HG03432 (cell line): ENCODE results near the gene MDN1.
A peak's percentile ranks its signal among the peaks of the same experiment; 100 is the strongest.
"Not testable (repeated sequence)": the region's sequence is repeated elsewhere in the genome, so short reads cannot be mapped to it uniquely, and the experiment has no call there.

Experiments
- ATAC-seq: cut with Tn5 transposase; IDR thresholded peaks from one replicate; pipeline ENCODE4 v1.9.1; 2021; ENCODE audit warnings: mild to moderate bottlenecking, moderate library complexity; ENCODE audit not compliant: unreplicated experiment

Gene MDN1

DNA sequence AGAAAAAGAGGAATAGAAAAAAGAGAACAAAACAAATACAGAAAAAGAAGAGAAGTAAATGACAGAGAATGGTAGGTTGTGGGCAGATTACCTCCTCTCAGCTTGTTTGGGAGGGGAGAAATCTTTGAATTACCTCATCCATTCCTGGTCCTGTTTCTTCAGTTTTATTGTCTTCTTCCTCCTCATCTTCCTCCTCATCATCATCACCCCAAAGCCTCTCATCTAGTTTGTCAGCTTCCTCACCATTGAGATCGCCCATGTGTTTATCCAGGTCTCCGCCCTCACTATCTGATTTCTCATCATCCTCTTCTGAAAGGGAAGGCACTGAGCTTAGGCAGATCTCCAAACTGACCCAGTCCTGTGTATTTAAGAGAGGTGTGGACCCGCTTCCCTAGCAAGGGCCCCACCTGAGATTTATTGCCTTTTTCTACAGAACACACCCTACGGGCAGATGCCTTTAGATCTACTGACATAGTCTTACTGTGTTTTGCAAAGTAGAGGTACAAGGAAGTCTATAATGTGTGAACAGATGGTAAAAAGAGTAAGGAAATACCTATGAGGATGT is 156.9 kb downstream of the MDN1 start:
- no peak for ATAC-seq

DNA sequence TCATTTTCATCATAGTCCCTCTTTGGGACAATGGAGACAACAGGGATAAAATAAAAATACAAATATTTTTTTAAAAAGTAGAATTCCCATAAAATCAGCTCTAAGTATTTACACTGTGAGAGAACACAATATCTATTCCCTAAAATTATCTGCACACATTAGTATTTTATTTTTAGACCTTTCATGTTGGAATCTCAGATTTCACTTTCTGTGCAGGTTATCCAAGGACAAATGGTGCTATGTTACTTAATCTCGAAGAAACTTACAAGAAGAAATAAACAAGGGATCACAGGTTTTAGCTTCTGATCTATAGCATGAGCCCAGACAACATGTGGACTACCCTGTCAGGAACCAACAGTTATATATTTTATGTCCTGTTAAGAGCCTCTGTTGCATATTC is 158.0 kb downstream of the MDN1 start:
- ATAC-seq, result no peak

DNA sequence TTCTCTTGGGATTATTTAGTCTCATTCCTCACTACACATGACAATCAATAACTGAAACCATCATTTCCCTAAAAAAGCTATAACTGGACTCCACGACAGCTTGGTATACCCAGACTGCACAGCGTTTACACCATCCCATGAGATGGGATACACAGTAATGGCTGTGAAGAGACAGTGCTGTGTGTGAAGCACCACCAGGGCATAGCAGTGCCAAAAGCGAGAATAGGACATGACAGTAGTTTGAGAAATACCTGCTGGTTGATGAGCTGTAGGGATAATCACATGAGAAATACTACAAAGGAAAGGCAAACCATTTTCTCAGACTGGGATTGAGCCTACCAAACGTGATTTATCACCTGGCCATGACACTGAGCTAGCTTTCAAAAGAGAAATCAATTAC is 158.6 kb downstream of the MDN1 start:
- no peak for ATAC-seq

DNA sequence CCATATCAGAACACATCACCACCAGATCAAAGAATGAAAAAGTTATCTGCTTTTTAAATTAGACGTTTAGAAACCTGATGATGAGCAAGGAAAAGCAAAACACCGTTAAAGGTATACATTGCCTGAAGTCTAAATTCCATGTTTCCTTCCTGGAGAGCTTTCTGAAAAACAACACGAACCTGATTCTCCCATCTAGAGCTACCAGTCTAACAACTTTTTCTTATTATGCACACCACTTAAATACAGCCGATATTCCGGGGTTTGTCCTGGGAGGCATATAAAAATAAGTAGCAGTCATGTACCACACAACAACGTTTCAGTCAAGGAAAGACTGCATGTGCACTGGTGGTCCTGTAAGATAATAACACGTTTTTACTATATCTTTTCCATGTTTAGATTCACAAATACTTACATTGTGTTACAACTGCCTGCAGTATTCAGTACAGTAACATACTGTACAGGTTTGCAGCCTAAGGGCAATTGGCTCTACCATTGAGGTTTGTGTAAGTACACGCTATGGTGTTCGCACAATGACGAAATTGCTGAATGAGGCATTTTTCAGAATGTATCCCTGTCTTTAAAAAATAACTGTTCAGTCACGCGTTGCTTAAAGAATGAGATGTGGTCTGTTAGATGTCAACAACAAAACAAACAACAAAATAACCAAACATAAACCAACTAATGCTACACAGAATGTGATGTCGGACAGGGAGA is 162.0 kb downstream of the MDN1 start:
- no peak for ATAC-seq

GRCh38 chr6:89655122-89655521 is 164.5 kb downstream of the MDN1 start:
- no peak for ATAC-seq

DNA sequence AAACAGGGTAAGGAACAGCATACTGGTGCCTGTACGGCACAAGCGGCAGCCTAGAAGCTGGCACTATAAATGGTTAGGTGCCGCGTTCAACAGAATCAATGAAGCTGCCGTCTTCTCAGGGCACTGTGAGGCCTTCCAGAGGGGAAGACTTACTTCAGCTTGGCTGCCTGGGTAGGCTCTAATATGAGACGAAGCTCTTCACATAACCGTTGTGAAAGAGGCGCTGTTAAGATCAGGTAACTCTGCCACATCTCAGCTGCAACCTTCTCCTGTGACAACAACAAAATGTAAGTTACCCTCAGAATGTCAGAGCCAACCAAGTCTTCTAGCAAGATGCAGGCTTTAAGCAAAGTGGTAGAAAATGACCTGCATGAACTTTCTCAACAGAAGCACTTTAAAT is 169.0 kb downstream of the MDN1 start:
- no peak for ATAC-seq

DNA sequence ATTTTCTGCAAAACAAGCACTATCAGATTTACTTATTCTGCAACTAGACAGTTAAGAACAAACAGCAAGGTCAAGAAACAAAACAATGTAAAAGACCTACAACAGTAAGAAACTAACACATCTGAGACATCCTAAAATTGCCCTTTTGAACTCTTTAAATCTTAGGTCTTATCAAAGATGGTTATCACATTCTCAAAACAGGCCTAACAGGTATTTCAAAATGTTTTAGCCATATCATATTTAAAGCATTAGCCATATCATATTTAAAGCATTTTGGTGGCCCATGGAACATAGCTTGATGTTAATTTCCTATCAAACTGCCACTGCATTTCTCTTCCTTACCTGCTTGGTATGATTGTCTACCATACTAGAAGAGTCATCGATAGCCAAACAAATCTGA is 169.9 kb downstream of the MDN1 start:
- no peak for ATAC-seq

DNA sequence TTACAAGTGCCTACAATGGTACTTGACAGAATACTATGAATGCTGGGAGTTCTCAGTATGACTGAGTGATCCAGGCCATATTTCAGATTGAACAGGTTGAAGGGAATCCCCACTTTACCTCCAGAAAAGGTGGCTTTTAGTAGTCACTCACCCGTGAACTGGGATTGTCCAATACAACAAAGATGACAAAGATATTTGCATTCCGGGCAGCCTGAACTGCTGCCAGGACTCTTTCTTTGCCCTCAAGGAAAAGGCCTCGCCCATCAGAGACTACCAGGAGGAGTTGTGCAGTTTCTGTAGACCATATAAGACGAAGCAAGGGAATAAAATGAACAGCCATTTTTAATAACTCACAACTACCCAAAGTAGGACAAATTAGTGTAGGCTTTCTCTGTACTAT is 174.7 kb downstream of the MDN1 start:
- no peak for ATAC-seq

GRCh38 chr6:89643406-89643805 is 176.2 kb downstream of the MDN1 start:
- no peak for ATAC-seq

DNA sequence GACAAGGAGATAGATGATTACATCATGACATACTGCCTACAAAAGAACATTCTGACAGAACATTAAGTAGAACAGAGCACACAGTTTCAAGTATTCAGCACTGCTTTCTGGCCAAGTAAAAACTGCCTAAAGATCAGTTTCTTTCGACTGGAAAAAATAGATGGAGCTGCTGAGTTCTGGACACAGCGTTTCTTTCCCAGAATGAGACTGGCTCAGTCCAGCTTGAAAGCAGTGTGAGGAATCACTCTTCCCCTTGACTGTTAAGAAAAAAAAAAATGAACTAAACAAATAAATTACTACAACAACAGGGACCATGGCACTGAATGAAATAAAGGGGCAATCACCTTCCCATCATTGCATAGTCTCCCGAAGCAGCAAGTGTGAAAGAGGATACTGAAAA is 176.6 kb downstream of the MDN1 start:
- no peak for ATAC-seq

DNA sequence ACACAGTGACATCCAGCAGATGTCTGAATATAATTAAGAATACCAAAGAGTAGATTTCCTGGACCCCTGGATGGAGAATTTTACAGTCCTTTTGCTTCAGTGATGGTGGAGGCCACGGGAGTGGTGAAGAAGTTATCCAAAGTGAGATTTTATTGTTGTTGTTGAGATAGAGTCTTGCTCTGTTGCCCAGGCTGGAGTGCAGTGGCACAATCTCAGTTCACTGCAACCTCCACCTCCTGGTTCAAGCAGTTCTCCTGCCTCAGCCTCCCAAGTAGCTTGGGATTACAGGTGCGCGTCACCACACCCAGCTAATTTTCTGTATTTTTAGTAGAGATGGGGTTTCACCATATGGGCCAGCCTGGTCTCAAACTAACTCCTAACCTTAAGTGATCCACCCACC is 178.0 kb downstream of the MDN1 start:
- ATAC-seq, result not testable (repeated sequence)

GRCh38 chr6:89640804-89641203 is 178.8 kb downstream of the MDN1 start:
- ATAC-seq, result no peak

DNA sequence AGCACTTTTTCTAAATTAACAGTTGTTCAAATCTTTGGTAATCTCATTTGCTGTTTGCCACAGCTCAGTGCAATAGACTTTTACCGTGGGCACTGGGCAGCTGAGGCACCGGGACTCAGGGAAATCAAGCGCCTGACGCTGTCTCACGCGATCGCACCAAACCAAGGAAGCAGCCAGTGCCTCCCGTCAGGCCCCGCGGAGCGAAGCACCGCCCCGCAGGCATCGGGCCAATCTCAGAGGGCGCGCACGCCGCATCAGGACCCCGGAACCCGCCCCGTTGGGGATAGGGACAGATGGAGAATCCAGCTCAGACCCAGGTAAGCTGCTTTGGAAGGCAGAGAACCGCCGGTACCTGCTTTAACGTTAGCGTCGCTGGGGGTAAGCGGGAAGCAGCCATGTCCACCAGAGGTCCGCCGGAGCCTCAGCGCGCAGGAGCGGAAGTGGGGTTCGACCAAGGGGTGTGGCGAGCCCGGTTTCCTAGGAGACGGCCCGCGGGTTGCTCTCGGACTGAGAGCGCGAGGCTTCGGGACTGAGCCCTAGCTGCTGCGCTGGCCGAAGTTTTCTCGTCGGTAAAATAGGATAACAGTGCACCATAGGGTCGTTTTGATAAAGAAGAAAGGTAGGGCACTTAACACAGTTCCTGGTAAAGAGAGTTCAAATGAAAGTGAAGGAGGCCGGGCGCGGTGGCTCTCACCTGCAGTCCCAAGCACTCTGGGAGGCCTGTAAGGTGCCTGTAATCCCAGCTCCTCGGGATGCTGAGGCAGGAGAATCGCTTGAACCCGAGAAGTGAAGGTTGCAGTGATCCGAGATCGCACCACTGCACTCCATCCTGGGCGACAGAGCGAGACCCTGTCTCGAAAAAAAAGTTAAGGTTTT is 181.0 kb downstream of the MDN1 start, which contains the start of gene LYRM2:
Gene LYRM2, minus strand, starts transcription at position 428 of the 876 bp plus-strand sequence. Its CDS starts 31 bp downstream, at position 397.
- peak; percentile 99 for ATAC-seq

DNA sequence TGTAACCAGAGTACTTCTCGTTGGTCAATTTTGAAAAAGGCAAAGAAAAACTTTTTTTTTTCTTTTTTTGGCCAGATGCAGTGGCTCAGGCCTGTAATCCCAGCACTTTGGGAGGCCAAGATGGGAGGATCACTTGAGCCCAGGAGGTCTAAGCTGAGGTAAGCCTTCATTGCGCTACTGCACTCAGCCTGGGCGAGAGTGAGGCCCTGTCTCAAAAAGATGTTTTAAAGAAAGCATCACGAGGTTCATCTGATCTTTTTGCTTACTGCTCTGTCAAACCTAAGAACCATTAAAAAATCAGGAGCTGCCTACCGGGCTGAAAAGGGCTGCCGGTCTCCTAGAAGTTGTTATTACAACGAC is 181.7 kb downstream of the MDN1 start:
- peak; percentile 2 for ATAC-seq

DNA sequence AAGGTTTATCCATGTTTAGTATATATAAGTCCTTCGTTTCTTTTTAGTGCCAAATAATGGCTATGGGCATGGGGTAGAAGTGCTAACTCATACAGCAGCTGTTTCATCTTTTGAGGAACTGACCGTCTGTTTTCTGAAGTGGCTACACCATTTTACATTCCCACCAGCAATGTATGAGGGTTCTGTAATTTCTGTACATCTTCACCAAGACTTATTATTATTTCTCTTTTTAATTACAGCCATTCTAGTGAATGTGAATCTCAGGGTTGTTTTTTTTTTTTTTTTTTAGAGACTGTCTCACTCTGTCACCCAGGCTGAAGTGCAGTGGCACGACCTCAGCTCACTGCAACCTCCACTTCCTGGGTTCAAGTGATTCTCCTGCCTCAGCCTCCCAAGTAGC is 183.2 kb downstream of the MDN1 start:
- not testable (repeated sequence) for ATAC-seq

DNA sequence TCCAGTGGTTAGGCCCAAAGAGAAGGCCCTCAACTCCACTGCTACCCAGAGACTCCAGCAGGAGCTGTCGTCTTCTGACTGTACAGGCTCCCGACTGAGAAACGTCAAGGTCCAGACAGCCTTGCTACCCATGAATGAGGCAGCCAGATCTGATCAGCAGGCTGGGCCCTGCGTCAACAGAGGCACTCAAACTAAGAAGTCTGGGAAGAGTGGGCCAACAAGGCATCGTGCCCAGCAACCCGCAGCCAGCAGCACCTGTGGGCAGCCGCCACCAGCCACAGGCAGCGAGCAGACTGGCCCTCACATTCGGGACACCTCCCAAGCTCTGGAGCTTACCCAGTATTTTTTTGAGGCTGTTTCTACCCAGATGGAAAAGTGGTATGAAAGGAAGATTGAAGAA is 189.1 kb downstream of the MDN1 start:
- no peak for ATAC-seq

DNA sequence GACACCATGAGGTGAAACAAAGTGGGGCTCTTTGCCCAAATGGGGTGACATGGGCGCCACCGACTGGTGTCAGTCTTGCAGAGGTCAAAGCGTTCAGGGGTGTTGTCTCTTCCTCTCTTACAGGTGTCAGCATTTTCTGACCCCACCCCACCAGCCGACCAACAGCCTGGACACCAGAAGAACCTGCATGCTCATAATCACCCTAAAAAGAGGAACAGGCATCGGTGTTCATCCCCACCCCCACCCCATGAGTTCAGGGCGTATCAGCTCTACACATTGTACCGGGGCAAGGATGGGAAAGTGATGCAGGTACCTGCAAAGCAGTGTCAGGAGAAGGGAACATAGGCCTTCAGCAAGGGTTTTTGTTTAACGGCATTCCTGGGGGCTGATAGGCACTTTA is 195.8 kb downstream of the MDN1 start:
- no peak for ATAC-seq

DNA sequence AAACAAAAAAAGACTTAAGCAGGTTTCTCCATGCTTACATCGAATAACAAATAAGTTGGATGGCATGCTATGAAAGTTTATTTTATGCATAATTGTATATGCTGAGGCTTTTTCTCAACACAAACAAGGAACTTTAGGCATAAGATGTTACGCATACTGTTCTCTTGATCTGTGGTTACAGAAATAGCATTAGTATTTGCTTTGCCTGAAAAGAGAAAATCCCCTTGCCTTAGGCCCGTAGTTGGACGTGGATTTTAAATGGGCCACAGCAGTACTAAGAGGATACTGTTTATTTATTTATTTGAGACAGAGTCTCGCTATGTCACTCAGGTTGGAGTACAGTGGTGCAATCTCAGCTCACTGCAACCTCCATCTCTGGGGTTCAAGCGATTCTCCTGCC is 200.0 kb downstream of the MDN1 start:
- no peak for ATAC-seq

GRCh38 chr6:89618026-89618425 is 201.6 kb downstream of the MDN1 start:
- no peak for ATAC-seq

DNA sequence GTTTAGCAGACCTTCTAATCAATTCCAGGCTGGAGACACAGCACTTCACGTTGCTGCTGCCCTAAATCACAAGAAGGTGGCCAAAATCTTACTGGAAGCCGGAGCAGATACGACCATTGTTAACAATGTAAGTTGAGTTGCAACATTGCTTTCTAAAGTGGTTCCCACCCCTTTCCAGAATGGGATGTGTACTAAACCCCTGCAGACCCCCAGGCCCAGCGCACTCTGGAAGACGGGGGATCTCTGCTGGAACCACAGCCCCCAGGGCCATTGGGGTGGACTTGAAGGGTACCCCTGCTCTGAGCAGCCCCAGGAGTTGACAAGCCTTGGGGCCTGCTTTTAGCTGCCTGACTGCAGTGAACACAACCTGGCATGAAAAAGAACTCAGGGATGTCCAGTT is 203.1 kb downstream of the MDN1 start:
- no peak for ATAC-seq

- ATAC-seq, result no peak
Observed at GRCh38 chr6:89615882-89616281, 203.7 kb downstream of the MDN1 start.

DNA sequence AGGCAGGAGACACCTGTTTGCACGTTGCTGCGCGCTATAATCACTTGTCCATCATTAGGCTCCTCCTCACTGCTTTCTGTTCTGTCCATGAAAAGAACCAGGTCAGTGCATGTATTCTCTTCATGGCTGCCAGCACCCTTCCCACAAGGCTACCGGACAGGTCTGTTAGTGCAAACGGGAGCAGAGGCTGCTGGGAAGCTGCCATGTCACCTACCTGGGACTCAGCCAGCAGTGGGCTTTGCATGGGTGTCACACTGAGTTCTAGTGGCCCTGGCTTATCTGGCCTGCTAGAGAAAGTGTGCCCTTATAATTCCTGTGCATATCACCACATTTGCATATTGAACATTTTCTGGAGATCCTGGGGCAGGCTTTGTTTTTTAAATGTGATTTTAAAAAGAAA is 205.8 kb downstream of the MDN1 start:
- ATAC-seq, result no peak
